ENCODE measurements around the gene SRSF4.

SRSF4 gene

GRCh38 chr1:29200906-29201594, 19.4 kb upstream of the SRSF4 start:
- no peak for DNase-seq (ENCODE audit: low read depth in 2 of 2)

DNA sequence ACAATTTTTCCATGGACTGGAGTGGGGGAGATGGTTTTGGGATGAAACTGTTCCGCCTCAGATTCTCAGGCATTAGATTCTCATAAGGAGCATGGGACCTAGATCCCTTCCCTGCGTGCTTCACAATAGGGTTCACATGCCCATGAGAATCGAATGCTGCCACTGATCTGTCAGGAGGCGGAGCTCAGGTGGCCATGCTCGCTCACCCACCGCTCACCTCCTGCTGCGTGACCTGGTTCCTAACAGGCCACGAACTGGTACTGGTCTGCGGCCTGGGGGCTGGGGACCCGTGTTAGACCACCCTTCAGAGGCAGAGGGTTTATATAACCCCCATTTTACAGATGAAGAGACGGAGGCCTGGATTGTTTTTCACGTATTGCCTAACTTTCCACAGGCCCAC, 16.3 kb upstream of the SRSF4 start:
- no peak for DNase-seq (ENCODE audit: low read depth in 2 of 2)

DNA sequence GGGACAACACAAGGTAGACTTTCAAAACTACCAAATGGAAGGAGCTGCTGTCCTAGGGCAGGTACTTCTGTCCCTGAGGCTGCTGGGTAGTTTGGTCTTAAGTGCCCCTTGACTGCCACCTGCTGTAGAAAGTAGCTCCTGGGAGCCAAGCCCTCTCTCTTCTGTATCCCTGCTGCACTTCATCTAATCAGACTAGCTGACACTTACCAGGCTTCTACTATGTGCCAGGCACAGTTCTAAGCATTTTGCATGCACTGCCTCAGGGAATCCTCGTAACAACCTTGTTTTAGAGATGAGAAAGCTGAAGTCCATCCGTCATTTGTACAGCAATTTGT, 15.9 kb upstream of the SRSF4 start:
- DNase-seq (ENCODE audit: low read depth in 2 of 2): no peak

DNA sequence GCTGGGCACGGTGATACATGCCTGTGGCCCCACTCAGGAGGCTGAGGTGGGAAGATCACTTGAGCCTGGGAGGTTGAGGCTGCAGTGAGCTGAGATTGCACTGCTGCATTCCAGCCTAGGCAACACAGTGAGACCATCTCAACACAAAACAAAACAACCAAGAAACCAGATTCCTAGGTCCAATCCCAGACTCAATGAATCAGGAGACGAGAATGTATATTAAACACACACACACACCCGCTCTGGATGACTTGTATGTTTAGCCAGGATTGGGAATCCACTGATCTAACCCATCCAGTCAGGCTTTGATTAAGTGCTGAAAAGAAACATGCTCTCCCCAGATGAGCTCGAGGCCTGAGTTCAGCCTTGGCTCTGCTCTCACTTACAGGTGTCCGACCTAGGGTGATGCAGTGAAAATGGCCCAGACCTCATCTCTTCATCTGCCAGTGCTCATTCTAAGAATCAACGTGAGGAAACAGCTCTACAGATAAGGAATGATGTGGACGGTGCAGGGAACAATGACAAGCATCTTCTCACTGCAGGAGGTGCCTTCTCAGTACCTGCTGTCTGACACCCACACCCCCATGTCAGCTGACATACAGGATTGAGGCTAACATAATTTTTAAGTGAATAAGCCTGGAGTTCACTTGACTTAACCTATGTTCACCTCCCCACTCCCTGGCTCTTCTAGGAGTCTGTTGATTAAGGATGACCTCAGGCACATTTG, 15.3 kb upstream of the SRSF4 start:
- DNase-seq (ENCODE audit: low read depth in 2 of 2): peak; percentile 82 to 84

DNA sequence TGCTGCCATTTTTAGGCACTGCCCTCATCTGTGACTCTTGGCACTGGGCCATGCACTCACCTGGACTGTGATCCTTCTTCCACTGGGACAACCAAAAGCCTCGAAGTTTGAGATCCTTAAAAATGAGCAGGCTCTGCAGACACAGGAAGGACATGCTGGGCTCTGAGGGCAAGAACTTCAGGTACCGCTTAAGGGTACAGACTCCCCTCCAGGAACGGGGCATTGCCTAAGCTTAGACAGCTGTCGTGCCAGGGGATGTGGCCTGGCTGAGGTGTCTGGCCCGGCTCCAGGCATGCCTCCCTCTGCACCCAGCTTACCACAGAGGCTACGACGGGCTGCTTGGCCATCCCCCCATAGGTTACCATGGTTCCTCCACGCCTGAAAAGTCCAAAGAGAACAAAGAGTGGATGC, 14.2 kb upstream of the SRSF4 start:
- no peak for DNase-seq (ENCODE audit: low read depth in 2 of 2)

- no peak for DNase-seq (ENCODE audit: low read depth in 2 of 2)
Observed at GRCh38 chr1:29193879-29194455, 12.3 kb upstream of the SRSF4 start.

GRCh38 chr1:29190718-29191117, 9.0 kb upstream of the SRSF4 start:
- no peak for DNase-seq (ENCODE audit: low read depth in 2 of 2)

GRCh38 chr1:29186707-29187106, 5.0 kb upstream of the SRSF4 start:
- no peak for DNase-seq (ENCODE audit: low read depth in 2 of 2)

GRCh38 chr1:29186252-29186651, 4.6 kb upstream of the SRSF4 start:
- no peak for DNase-seq (ENCODE audit: low read depth in 2 of 2)

DNA sequence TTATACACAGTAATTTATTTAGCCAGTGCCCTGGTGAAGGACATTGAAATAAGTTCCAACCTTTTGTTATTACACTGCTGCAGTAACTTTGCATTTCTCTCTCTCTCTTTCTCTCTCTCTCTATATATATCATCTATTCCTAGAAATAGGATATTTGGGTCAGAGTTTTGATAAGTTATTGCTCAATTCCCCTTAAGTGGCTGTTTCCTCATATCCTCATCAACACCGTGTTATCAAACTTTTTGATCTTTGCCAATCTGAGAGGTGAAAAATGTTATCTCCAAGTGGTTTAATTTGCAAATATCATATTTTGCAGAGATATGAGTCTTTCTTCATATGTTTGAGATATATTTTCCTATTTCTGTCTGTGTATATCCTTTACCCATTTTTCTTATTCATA, 1.6 kb upstream of the SRSF4 start:
- DNase-seq (ENCODE audit: low read depth in 2 of 2): no peak

DNA sequence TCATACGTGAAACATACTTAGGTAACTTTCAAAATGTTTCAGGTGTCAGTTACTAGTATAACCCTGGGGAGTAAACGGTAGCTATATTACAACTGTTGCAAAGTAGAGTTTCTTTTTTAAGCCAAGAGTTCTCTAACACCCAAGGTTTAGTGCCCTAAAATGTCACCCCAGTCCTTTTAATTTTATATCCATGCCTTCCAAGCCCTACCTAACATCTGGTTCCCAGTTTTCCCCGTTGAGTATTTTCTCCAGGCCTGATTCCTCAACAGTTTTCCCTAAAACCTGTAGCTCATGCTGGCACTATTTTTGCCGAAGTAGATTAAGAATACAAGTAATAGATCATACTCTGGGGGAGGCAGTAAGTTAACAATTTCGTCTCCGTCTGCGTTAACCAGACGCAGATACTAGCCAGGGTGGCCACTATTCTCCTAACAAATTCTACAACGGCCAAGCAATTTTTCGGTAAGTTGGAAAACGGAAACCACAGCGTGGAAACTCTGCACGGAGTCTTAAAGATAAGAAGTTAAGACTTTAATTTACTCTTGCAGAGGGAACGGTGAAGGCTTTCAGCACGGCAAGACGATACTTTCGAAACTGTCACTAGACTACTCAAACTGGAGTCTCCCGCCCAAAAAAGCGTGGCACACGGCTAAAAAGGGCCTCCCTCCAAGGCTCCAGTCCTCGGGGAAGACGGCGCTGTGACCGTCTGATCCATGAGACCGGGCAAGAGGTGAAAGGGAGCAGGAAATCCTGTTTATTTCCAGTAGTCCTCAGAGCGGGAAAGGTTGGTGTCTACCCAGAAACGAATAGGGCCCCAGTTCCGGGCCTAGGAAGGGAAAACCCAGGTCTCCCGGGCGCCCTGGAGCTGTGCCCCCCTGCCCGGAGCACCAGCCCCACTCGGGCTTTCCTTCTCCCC, 945 bp downstream of the SRSF4 start:
- DNase-seq (ENCODE audit: low read depth in 2 of 2): no peak

DNA sequence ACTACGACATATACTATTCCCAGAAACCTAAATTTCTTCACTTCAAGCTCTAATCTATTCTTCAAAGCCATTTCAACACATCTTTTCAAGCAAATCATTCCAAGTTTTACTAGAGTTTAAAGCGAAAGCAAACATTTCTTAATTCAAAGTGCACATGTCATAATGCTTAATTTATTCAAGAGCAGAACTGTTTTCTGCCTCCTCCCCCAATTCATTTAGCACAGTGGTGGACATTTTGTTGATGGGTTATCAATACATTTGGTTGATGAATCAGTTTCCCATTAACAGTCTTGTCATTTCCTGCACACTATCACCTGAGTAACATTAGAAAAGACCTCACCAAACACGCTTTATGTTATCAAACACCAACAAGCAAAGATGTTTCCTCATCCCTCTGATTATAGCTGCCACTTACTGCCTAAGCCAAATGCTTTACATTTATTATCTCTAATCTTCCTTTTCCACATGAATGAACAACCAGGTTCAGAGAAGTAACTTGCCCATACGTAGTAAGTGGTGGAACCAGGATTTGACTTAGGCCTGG, 2.0 kb downstream of the SRSF4 start:
- no peak for DNase-seq (ENCODE audit: low read depth in 2 of 2)

- DNase-seq (ENCODE audit: low read depth in 2 of 2): no peak
Observed at GRCh38 chr1:29177022-29177705, 4.5 kb downstream of the SRSF4 start.

- DNase-seq (ENCODE audit: low read depth in 2 of 2): peak; percentile 41 to 50
Observed at GRCh38 chr1:29176576-29176975, 5.1 kb downstream of the SRSF4 start.

DNA sequence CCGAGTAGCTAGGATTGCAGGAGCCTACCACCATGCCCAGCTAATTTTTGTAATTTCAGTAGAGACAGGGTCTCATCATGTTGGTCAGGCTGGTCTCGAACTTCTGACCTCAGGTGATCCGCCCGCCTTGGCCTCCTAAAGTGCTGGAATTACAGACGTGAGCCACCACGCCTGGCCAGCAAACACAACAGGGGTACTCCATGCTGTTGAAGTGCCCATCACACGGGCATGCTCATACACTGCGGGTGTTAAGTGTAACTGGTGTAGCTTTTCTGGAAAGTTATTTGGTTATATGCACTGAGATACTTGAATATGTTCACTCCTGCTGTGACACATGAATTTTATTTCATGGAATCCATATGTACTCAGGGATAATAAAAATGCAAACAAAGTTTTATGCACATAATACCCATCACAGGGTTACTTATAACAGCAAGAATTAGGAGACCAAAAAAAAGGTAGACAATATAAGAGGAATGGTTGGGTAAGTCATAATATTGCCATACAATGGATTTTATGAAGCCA, 9.2 kb downstream of the SRSF4 start:
- no peak for DNase-seq (ENCODE audit: low read depth in 2 of 2)

GRCh38 chr1:29171521-29171920, 10.2 kb downstream of the SRSF4 start:
- no peak for DNase-seq (ENCODE audit: low read depth in 2 of 2)

GRCh38 chr1:29171089-29171488, 10.6 kb downstream of the SRSF4 start:
- peak in 1 of 2 experiments; percentile 12 for DNase-seq (ENCODE audit: low read depth in 2 of 2)

- no peak for DNase-seq (ENCODE audit: low read depth in 2 of 2)
Observed at GRCh38 chr1:29169976-29170375, 11.7 kb downstream of the SRSF4 start.

DNA sequence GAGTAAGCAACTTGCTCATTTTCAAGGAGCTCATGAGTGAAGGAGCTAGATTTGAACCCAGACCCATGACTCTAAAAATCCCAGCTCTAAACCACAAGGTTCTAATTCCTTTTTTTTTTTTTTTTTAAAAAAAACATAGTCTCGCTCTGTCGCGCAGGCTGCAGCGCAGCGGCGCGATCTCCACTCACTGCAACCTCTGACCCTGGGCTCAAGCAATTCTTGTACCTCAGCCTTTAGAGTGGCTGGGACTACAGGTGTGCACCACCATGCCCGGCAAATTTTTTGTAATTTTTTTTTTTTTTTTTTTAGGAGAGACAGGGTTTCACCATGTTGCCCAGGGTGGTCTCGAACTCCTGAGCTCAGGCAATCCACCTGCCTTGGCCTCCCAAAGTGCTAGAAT, 13.8 kb downstream of the SRSF4 start:
- DNase-seq (ENCODE audit: low read depth in 2 of 2): no peak

GRCh38 chr1:29166291-29166878, 15.3 kb downstream of the SRSF4 start:
- DNase-seq (ENCODE audit: low read depth in 2 of 2): no peak

DNA sequence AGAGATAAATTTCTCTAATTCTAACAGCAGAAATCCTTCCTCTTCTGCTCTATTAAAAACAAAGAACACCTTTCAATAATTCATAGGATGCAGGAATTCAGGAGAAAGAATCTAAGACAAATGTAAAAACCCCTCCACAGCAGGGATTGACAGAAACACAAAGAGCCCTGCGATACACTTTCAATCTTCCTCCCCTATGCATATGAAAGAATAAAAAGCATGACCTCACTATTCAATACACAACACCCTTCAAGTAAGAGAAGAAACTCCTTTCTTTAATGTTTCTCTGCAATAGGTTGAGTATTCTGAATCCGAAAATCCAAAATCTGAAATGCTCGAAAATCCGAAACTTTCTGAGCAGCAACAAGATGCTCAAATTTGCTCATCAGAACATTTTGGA, 17.1 kb downstream of the SRSF4 start:
- no peak for DNase-seq (ENCODE audit: low read depth in 2 of 2)

Measured in fibroblast of skin of left biceps (primary cell).